Brain microvascular endothelial cell (primary cell): Measurements from ENCODE around the gene LYZL6.

Experiments
- DNase-seq: peaks from one replicate; pipeline ENCODE4 v3.0.0-alpha.2; 2020
- H3K27ac ChIP-seq: fragments of 250-450 bp; sonication (Bioruptor Pico); 2 replicates; pipeline ENCODE4 v1.5.1; 2020; ENCODE audit warnings: mild to moderate bottlenecking, moderate library complexity
- H3K27me3 ChIP-seq: fragments of 250-450 bp; sonication (Bioruptor Pico); replicated peaks from 2 replicates; pipeline ENCODE4 v1.5.1; 2020; ENCODE audit warnings: mild to moderate bottlenecking
- H3K36me3 ChIP-seq: fragments of 250-450 bp; sonication (Bioruptor Pico); replicated peaks from 2 replicates; pipeline ENCODE4 v1.5.1; 2020; ENCODE audit warnings: mild to moderate bottlenecking
- H3K4me3 ChIP-seq: 2 replicates; pipeline ENCODE4 v1.5.1; 2011; ENCODE audit warnings: low read depth, mild to moderate bottlenecking, control low read depth, low read length, moderate library complexity
- in situ Hi-C: cut with HindIII; loops from 2 replicates; pipeline ENCODE4 v1.10.0; 2017; ENCODE audit warnings: low sequenced_read_pairs, low pct_ligation_motif_present
- TF ChIP-seq, protein P1 (sequence below): IDR thresholded peaks from 2 replicates; pipeline ENCODE4 v1.5.1; 2011; ENCODE audit warnings: low read depth, mild to moderate bottlenecking, moderate library complexity, low read length, control low read depth, inconsistent platforms; ENCODE audit errors: missing control alignments

Gene LYZL6

DNA sequence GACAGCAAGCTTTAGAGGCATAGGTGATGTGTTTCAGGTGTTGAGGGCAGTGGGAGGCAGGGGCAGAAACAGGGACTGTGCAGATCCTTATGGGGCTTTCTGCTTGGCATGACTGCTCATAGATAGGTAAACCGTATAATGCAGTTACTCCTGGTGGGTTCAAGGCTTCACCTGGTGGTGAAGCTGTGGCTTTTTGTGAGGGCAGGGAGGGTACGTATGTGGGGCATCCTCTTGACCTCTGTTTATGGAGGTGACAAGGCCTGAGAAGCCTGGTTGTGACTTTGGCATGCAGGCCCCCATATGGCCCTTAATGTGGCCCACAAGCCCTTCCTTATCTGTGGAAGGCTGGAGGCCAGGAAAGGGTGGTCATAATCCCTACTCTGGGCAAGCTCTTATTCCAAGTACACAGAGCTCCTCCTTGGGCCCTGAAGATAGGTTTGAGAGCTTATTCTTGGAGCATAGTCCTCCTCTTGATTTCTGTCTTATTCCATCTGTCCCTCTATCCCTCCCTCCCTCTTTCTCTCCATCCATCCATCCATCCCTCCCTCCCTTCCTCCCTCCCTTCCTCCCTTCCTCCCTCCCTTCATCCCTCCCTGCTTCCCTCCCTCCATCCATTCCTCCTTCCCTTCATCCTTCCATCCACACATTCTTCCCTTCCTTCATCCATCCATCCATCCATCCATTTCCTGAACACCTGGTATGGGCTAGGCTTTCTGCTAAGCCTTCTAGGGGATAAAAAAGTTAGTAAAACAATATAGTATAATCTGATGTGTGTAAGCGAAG lies 39.1 kb upstream of the LYZL6 start:
- H3K27ac ChIP-seq: no peak overlapping the region

DNA sequence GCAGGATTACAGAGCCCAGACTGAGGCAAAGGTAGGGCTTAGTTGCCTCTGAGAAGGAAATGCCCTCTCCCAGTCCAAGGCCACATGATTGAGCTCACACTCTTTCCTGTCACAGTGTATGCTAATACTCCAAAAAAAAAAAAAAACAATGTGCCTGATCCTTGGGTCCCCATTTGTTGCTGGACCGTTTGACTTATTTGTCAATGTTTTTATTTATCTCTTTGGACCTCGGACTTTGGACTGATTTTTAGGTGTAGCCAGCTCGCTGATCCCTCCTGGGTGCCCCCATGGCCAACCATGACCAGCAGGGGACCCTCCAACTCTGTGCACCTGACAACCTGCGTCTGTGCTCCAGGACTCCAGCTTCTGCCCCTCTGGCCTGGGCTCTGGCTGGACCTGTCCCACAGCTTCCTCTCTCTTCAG lies 38.4 kb upstream of the LYZL6 start:
- H3K27me3 ChIP-seq: no peaks in the 10 kb centered on the region
- no peak for DNase-seq
- no peak overlapping the region for H3K4me3 ChIP-seq
- TF ChIP-seq, protein P1, sequence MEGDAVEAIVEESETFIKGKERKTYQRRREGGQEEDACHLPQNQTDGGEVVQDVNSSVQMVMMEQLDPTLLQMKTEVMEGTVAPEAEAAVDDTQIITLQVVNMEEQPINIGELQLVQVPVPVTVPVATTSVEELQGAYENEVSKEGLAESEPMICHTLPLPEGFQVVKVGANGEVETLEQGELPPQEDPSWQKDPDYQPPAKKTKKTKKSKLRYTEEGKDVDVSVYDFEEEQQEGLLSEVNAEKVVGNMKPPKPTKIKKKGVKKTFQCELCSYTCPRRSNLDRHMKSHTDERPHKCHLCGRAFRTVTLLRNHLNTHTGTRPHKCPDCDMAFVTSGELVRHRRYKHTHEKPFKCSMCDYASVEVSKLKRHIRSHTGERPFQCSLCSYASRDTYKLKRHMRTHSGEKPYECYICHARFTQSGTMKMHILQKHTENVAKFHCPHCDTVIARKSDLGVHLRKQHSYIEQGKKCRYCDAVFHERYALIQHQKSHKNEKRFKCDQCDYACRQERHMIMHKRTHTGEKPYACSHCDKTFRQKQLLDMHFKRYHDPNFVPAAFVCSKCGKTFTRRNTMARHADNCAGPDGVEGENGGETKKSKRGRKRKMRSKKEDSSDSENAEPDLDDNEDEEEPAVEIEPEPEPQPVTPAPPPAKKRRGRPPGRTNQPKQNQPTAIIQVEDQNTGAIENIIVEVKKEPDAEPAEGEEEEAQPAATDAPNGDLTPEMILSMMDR: no peak
- in situ Hi-C loops: no loop called here
- H3K27ac ChIP-seq: no peak overlapping the region
- H3K36me3 ChIP-seq: no peaks in the 10 kb centered on the region

More for the DNA sequence above, 39.1 kb upstream of the LYZL6 start:
- in situ Hi-C loops: no loop called here
- Histone ChIP-seq H3K36me3 (no peaks in the 10 kb centered on the region), H3K27me3 (no peaks in the 10 kb centered on the region), H3K4me3 (no peak overlapping the region)
- DNase-seq: no peak
- TF ChIP-seq, protein P1: no peak

DNA sequence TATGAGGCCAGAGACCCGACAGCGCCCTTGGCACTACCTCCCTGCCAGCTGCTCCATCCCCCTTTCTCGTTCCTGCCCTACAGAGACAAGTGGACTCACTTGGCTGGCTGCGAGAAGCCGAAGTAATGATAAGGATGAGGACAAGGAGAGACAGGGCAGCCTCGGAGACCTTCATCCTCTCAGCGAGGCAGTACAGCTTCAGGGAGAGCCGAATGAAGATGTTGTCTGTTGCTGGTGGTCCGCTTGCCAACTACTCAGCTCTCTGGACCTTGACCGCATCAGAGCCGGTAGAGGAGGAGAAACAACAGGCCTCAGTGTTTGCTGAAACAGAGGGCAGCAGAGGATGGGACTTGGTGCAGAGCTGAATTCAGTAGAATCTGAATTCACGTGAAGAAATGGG lies 37.7 kb upstream of the LYZL6 start, which contains the start of gene CCL16:
Gene CCL16 (minus strand): TSS at position 252 of the 400 bp plus-strand sequence. CDS start 77 bp downstream, at position 175.
- TF ChIP-seq, protein P1: no peak
- no peak within 1 kb of the TSS for H3K27ac ChIP-seq
- no peaks in the 10 kb centered on the region for H3K27me3 ChIP-seq
- no peak within 1 kb of the TSS for H3K4me3 ChIP-seq
- in situ Hi-C loops: no loop called here
- no peaks in the 10 kb centered on the region for H3K36me3 ChIP-seq
- DNase-seq: no peak

DNA sequence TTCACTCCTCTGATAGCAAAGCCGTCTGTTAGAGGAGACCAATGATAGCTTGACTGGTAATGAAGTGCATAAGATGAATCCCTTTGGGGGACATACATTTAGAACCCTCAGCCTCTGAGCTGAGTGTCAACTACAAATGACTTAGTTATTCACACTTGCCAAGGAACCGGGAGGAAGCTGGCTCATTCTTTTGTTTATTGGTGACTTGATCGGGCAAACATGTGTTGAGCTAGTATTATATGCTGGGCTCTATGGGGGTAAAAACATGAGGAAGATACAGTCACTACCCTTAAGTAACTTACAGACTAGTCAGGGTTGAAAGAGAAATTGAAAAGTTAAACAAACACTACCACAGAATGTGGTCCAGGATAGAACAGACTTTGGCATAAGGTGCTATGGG lies 34.8 kb upstream of the LYZL6 start:
- no peaks in the 10 kb centered on the region for H3K36me3 ChIP-seq
- no peak for DNase-seq
- H3K4me3 ChIP-seq: no peak overlapping the region
- no peak overlapping the region for H3K27ac ChIP-seq
- no peaks in the 10 kb centered on the region for H3K27me3 ChIP-seq
- in situ Hi-C loops: no loop called here
- TF ChIP-seq, protein P1: no peak

DNA sequence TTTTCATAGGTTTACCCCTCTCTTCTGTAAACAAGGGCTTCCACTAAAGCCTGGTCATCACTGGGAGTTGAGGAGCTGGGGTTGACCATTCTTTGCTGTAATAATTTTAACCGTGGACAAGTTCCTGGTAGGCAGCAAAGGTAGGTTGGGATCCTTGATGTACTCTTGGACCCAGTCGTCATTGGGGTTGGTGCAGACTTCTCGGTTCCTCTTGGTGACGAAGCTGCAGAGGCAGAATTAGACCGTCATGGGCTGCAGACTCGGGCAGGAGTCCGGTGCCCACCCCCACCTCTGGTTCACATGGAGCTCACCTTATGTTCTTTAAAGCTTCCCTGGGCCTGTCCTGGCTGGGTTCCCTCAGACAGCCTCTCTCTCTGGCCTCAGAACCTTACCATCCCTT lies 34.0 kb upstream of the LYZL6 start:
- Histone ChIP-seq H3K27me3 (no peaks in the 10 kb centered on the region), H3K27ac (no peak overlapping the region), H3K4me3 (no peak overlapping the region), H3K36me3 (no peaks in the 10 kb centered on the region)
- DNase-seq: no peak
- TF ChIP-seq, protein P1: no peak
- in situ Hi-C loops: no loop called here
